MCF 10A (cell line): Measurements from ENCODE around the gene CYTH3. TPM values are rescaled to one million over a fixed set of nuclear protein-coding genes. Genes with fewer than 3 reads are reported as not detected.

Experiments used
- BruUV-seq: library from RNA; stranded (reverse); fragments of 400-500 nt; replicated peaks from 2 replicates; lab custom pipeline; 2021; lab: Mats Ljungman, UMichigan
- CTCF ChIA-PET: fragments of 300-600 bp; sonication (Branson Sonifier 250); formaldehyde crosslinking; extraction: SDS; loops from one replicate; lab custom pipeline; 2021; ENCODE audit warnings: antibody characterized with exemption, inconsistent platforms; lab: Yijun Ruan, JAX
- POLR2A ChIA-PET: fragments of 300-600, 350-650 bp; sonication (Branson Sonifier 250); formaldehyde crosslinking; extraction: SDS; loops from one replicate; lab custom pipeline; 2020; ENCODE audit warnings: antibody characterized with exemption, inconsistent platforms; lab: Yijun Ruan, JAX
- DNase-seq: peaks from one replicate; pipeline ENCODE4 v3.0.0-alpha.2; 2018; ENCODE audit not compliant: unreplicated experiment
- H3K27ac Mint-ChIP-seq: one replicate; pipeline ENCODE4 v1.8.0; 2022; ENCODE audit warnings: mild to moderate bottlenecking, low read depth, mixed read lengths; ENCODE audit not compliant: unreplicated experiment
- H3K27me3 Mint-ChIP-seq: one replicate; pipeline ENCODE4 v1.8.0; 2022; ENCODE audit warnings: mixed read lengths; ENCODE audit not compliant: insufficient read depth, unreplicated experiment
- H3K36me3 Mint-ChIP-seq: one replicate; pipeline ENCODE4 v1.8.0; 2022; ENCODE audit warnings: mild to moderate bottlenecking, moderate library complexity, mixed read lengths; ENCODE audit not compliant: insufficient read depth, unreplicated experiment
- H3K4me1 Mint-ChIP-seq: one replicate; pipeline ENCODE4 v1.8.0; 2022; ENCODE audit warnings: mixed read lengths; ENCODE audit not compliant: insufficient read depth, unreplicated experiment
- H3K4me3 Mint-ChIP-seq: one replicate; pipeline ENCODE4 v1.8.0; 2022; ENCODE audit warnings: mild to moderate bottlenecking, moderate library complexity, mixed read lengths; ENCODE audit not compliant: unreplicated experiment
- H3K9me3 Mint-ChIP-seq: one replicate; pipeline ENCODE4 v1.8.0; 2022; ENCODE audit warnings: mixed read lengths; ENCODE audit not compliant: unreplicated experiment
- intact Hi-C: fragments of 100-400 bp; cut with micrococcal nuclease; formaldehyde crosslinking; loops from 2 replicates; pipeline ENCODE4 v1.14.1; 2022
- total RNA-seq: library from RNA; stranded (reverse); gene quantifications from 2 replicates; pipeline ENCODE4 v1.2.3, GENCODE V29; 2022
- TF ChIP-seq, protein P1 (sequence below): fragments of 200-600 bp; IDR thresholded peaks from one replicate; pipeline ENCODE4 v1.8.0; 2022; ENCODE audit warnings: antibody characterized with exemption, mild to moderate bottlenecking; ENCODE audit not compliant: unreplicated experiment

The CYTH3 gene
- total RNA-seq, 1 experiment from 2014 or later: 23.5 TPM

DNA sequence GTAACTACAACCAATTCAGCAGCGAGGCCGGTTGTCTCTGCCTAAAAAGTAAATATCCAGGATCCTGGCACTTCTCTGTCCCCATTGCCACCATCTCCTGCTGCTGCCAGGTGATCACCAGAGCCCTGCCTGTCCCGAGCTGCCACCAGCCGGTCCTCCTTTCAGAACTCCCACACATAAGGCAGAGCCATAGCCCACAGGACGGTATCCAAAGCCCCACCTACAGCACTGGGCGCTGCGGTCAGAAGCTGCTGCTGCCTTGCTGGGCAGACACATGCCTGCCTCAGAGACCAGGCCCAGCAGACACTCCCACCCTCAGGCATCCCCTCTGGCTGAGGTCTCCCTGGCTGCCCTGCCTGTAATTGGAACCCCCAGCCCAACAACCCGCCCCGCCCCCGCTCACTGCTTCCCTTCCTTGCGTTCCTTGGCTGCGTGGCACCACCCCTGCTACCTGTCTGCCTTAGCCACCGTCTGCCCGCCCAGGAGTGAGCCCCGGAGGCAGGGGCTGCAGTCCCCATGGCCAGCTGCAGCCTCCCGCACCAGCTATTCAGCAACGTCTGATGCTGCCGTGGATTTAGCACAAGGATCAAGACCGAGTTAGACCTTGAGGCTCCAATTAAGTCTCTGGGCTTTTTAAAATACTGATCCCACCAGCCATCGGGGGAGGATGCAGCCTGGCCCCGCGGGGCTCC, 100.7 kb downstream of the CYTH3 start:
- TF ChIP-seq, protein P1, sequence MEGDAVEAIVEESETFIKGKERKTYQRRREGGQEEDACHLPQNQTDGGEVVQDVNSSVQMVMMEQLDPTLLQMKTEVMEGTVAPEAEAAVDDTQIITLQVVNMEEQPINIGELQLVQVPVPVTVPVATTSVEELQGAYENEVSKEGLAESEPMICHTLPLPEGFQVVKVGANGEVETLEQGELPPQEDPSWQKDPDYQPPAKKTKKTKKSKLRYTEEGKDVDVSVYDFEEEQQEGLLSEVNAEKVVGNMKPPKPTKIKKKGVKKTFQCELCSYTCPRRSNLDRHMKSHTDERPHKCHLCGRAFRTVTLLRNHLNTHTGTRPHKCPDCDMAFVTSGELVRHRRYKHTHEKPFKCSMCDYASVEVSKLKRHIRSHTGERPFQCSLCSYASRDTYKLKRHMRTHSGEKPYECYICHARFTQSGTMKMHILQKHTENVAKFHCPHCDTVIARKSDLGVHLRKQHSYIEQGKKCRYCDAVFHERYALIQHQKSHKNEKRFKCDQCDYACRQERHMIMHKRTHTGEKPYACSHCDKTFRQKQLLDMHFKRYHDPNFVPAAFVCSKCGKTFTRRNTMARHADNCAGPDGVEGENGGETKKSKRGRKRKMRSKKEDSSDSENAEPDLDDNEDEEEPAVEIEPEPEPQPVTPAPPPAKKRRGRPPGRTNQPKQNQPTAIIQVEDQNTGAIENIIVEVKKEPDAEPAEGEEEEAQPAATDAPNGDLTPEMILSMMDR: no peak
- peaks cover 35% of the 10 kb centered on the region for H3K36me3 Mint-ChIP-seq
- H3K4me1 Mint-ChIP-seq: peaks cover 4% of the 10 kb centered on the region
- no TSS peak for BruUV-seq
- H3K27me3 Mint-ChIP-seq: no peaks in the 10 kb centered on the region
- ChIA-PET POLR2A (no interaction called here), CTCF (interaction anchor here (0.6 to 0.7 kb wide), 2 partner anchors 95 to 99 kb away, joined by 3 read pairs; no protein-coding TSS in a partner anchor)
- no peaks in the 10 kb centered on the region for H3K9me3 Mint-ChIP-seq
- intact Hi-C loops: no loop called here
- H3K4me3 Mint-ChIP-seq: no peak overlapping the region
- no peak for DNase-seq
- H3K27ac Mint-ChIP-seq: no peak overlapping the region

DNA sequence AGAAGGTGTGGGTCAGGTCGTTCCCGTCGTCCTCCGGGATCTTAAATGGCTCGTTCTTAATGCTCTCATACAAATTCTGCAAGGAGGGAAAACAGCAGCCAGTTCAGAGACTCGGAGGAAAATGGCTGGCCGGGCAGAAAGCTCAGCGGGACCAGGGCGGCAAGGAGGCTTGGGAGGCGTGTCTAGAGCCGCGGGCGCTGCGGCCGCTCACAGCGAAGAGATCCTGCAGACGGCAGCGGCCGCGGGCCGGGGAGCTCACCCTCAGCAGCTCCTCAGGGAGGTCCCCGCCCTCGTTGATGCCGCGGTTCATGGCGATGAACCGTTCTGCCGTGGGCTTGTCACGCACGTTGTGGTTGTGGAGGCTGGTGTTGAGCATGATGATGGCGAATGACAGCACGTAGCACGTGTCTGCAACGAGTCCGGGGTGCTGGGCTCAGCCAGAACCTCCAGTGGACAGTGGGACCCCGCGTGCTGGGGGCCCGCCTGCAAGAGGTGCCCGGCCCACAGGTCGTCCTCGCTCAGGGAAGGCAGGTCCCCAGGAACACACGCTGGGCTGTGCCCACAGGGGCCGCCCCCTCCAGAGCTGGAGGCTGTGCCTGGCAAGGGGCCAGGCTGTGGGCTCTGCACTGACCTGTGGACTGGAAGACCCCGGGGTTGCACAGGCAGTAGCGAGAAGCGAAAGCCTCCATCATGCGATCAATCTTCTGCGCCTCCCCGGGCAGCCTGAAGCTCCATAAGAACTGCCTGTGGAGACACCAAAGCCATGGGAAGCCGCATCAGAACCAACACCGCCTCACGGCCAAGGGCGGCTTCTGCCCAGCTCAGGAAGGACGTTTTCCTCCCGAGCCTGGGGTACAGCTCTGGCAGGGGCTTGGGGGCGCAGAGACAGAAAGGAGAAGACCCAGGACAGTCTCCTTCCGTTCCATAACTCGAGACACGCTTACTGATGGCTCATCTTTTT, 101.6 kb downstream of the CYTH3 start:
- Mint-ChIP-seq H3K27ac (no peak overlapping the region), H3K27me3 (no peaks in the 10 kb centered on the region), H3K4me3 (no peak overlapping the region), H3K9me3 (no peaks in the 10 kb centered on the region), H3K4me1 (no peaks in the 10 kb centered on the region), H3K36me3 (peaks cover 35% of the 10 kb centered on the region)
- no peak for DNase-seq
- intact Hi-C loops: no loop called here
- CTCF ChIA-PET: interaction anchor here (0.6 to 0.7 kb wide), 2 partner anchors 46 to 100 kb away, joined by 3 read pairs; no protein-coding TSS in a partner anchor
- POLR2A ChIA-PET: no interaction called here
- TF ChIP-seq, protein P1: no peak
- BruUV-seq: no TSS peak

DNA sequence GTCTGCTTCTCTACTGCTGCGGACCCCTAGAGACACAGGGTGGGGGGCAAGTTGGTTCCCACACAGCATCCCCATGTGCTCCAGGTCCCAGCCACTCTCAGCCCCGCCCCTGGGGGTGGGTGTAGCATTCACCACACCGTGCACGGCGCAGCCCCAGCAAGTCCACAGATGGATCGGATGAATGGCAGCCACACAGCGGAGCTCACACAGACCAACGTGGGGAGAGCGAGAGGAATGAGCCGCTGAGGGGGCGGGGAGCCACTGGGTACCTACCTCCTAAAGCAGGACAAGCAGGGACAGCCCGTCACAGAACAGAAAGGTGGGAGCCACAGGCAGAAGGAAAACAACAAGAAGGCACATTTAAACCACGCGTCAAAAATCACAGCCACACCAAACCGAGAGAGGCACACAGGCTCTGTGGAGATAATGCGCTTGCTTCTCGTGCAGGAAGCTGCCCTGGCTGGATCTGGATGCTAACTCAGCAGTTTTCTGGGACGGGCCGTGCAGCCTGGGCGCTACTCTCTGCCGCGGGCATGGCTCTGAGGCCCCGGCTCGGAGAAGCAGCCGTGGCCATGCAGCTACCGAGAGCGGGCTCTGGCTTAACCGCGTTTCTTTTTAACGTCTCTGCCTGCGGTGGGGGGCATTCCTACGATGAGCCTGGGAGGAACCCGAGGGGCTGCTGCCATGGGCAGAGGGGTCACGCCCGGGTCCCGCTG, 102.5 kb downstream of the CYTH3 start:
- ChIA-PET POLR2A (no interaction called here), CTCF (interaction anchor here (0.7 kb wide), 1 partner anchor 47 kb away, joined by 3 read pairs; no protein-coding TSS in a partner anchor)
- no peak for DNase-seq
- no TSS peak for BruUV-seq
- TF ChIP-seq, protein P1: no peak
- Mint-ChIP-seq H3K36me3 (peaks cover 27% of the 10 kb centered on the region), H3K4me3 (no peak overlapping the region), H3K27ac (no peak overlapping the region), H3K4me1 (no peaks in the 10 kb centered on the region), H3K9me3 (no peaks in the 10 kb centered on the region), H3K27me3 (no peaks in the 10 kb centered on the region)
- intact Hi-C loops: no loop called here
